Suprapubic skin (tissue), 3 donors: ENCODE data around the gene UBE3D.

Source experiments
- EP300 ChIP-seq: sonication (generic); formaldehyde crosslinking; IDR thresholded peaks from one replicate; pipeline ENCODE4 v1.6.1; 2017; ENCODE audit warnings: antibody characterized with exemption
- POLR2A ChIP-seq, 2 donors: fragments of 450-650 bp; IDR thresholded peaks; one replicate each; pipeline ENCODE4 v1.6.1; 2017; ENCODE audit warnings: antibody characterized with exemption in 2 of 2, mild to moderate bottlenecking in 2 of 2, moderate library complexity in 2 of 2
- TF ChIP-seq, protein P1 (sequence below), 2 donors: fragments of 200-600 bp in 1 of 2; fragments of 450-650 bp in 1 of 2; sonication (generic) in 1 of 2; IDR thresholded peaks; one replicate each; pipeline ENCODE4 v1.5.1; 2016 to 2019; ENCODE audit warnings: antibody characterized with exemption in 2 of 2, mild to moderate bottlenecking in 1 of 2, moderate library complexity in 1 of 2

GRCh38 chr6:82909551-82909950, 156.1 kb downstream of the UBE3D start:
- TF ChIP-seq, protein P1, sequence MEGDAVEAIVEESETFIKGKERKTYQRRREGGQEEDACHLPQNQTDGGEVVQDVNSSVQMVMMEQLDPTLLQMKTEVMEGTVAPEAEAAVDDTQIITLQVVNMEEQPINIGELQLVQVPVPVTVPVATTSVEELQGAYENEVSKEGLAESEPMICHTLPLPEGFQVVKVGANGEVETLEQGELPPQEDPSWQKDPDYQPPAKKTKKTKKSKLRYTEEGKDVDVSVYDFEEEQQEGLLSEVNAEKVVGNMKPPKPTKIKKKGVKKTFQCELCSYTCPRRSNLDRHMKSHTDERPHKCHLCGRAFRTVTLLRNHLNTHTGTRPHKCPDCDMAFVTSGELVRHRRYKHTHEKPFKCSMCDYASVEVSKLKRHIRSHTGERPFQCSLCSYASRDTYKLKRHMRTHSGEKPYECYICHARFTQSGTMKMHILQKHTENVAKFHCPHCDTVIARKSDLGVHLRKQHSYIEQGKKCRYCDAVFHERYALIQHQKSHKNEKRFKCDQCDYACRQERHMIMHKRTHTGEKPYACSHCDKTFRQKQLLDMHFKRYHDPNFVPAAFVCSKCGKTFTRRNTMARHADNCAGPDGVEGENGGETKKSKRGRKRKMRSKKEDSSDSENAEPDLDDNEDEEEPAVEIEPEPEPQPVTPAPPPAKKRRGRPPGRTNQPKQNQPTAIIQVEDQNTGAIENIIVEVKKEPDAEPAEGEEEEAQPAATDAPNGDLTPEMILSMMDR (IDR thresholded peaks at IDR 0.05) = no peak
- TF ChIP-seq EP300 (no peak), POLR2A (IDR thresholded peaks at IDR 0.05) (no peak)
